Keratinocyte (primary cell): ENCODE results near the gene PATL2.

Source experiments
- EZH2 ChIP-seq: IDR thresholded peaks from one replicate; pipeline ENCODE4 v1.6.1; 2012; ENCODE audit warnings: inconsistent platforms, mild to moderate bottlenecking, low read length, moderate library complexity
- TF ChIP-seq, protein P1 (sequence below), 3 experiments: IDR thresholded peaks in 1 of 3; conservative IDR thresholded peaks in 1 of 3; optimal IDR thresholded peaks in 1 of 3; 2 replicates in 2 of 3; 3 replicates in 1 of 3; pipeline versions ENCODE3 to v1.5.1; 2011; ENCODE audit warnings: low read length in 3 of 3, mild to moderate bottlenecking in 3 of 3, moderate library complexity in 2 of 3, control low read depth in 1 of 3, inconsistent platforms in 1 of 3; ENCODE audit not compliant: insufficient read depth in 2 of 3; ENCODE audit errors: extremely low read depth in 1 of 3

GRCh38 chr15:44641651-44642050 is 69.5 kb downstream of the PATL2 start:
- TF ChIP-seq, protein P1, sequence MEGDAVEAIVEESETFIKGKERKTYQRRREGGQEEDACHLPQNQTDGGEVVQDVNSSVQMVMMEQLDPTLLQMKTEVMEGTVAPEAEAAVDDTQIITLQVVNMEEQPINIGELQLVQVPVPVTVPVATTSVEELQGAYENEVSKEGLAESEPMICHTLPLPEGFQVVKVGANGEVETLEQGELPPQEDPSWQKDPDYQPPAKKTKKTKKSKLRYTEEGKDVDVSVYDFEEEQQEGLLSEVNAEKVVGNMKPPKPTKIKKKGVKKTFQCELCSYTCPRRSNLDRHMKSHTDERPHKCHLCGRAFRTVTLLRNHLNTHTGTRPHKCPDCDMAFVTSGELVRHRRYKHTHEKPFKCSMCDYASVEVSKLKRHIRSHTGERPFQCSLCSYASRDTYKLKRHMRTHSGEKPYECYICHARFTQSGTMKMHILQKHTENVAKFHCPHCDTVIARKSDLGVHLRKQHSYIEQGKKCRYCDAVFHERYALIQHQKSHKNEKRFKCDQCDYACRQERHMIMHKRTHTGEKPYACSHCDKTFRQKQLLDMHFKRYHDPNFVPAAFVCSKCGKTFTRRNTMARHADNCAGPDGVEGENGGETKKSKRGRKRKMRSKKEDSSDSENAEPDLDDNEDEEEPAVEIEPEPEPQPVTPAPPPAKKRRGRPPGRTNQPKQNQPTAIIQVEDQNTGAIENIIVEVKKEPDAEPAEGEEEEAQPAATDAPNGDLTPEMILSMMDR (optimal IDR thresholded peaks at IDR 0.05 in 1 of 3, IDR thresholded peaks at IDR 0.05 in 1 of 3, conservative IDR thresholded peaks at IDR 0.05 in 1 of 3; ENCODE audit: extremely low read depth in 1 of 3, insufficient read depth in 2 of 3, low read length in 3 of 3), result no peak
- TF ChIP-seq EZH2, result no peak
